HPDE6-E6E7 (cell line): Measurements from ENCODE around the gene ADAMTS13.
"Not testable (repeated sequence)": the region's sequence is repeated elsewhere in the genome, so short reads cannot be mapped to it uniquely, and the experiment has no call there.

Experiments used
- DNase-seq: peaks from one replicate; pipeline ENCODE4 v3.0.0; 2011; ENCODE audit warnings: missing footprints; ENCODE audit errors: extremely low spot score

ADAMTS13 gene

GRCh38 chr9:133421615-133422542 lies at the start of gene ADAMTS13:
Gene ADAMTS13 (plus strand): TSS chr9:133422367. CDS start chr9:133422444, 77 bp downstream.
- DNase-seq, result no peak

- DNase-seq, result no peak
These were observed 47.5 kb upstream of the ADAMTS13 start for GRCh38 chr9:133374612-133375115.

DNA sequence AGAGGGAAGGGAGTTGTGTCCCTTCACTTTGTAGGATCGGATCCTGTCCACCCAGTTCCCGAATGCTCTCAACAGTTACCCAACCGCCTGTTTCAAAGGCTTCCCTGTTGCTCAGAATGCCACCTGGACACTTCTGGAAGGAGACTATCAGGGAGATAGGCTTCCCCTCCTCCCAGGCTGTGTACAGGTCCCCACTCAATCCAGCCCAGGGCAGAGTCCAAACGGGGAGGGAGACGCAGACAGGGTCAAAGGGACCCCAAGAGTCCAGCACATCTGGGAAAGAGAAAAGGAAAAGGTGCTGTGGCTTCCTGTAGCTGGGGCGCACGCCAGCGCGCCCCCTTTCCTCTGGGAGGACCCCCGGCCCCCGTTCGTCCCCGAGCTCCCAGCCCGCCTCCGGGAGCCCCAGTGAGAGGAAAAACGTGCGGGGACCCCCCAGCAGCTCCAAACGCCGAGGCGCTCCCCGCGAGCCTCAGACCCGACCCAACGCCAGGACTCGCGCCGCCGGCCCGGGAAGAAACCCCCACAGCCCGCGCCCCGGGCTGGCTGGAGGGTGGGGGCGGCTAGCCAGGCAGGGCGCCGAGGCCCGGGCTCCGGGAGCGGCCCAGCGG lies 46.9 kb upstream of the ADAMTS13 start:
- peak; percentile 35 for DNase-seq

DNA sequence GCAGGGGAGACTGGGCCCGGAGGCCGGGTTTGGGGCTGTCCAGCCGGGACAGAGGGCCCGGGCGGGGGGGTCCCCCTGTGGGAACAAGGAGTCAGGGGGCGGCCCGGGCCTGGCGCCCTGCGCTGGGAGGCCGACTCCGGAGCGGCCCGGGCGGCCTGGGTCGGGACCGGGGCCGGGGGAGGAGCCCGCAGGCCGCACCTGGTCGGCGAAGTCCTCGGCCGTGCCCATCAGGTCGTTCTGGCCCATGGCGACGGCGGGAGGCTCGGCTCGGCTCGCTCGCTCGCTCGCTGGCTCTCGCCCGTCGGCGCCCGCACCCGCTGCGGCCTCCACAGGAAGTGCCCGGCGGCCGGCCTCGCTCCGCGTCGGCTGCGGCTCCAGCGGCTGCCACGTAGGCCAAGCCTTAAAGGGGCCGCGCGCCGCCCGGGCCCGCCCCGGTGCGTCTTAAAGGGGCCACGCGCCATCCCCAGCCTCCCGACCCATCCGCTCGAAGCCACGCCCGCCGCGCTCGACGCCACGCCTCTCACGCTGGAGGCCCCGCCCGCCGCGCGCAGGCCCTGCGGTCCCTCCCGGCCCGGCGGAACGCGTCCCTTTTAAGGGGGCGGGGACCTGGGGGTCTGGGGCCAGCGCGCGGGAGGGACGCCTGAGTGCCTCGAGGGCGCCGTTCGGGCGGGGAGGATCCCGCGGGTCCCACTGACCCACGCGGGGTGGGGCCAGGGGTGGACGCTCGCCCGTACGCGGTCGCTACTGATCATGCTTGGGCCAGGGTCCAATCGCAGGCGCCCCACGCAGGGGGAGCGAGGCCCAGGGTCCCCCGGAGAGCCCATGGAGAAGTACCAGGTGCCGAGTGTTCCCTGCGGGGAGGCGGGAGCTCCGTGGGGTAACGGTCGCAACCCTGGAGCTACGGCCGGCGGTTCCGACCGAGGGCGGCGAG lies 46.2 kb upstream of the ADAMTS13 start, which contains the start of the genes STKLD1 and SURF4:
STKLD1 (plus strand) TSS at position 643 of the 931 bp plus-strand sequence; CDS start at position 751, 108 bp downstream.
SURF4 (minus strand) TSS at position 337 of the 931 bp plus-strand sequence; CDS start at position 246, 91 bp downstream.
- DNase-seq, result peak; percentile 99

DNA sequence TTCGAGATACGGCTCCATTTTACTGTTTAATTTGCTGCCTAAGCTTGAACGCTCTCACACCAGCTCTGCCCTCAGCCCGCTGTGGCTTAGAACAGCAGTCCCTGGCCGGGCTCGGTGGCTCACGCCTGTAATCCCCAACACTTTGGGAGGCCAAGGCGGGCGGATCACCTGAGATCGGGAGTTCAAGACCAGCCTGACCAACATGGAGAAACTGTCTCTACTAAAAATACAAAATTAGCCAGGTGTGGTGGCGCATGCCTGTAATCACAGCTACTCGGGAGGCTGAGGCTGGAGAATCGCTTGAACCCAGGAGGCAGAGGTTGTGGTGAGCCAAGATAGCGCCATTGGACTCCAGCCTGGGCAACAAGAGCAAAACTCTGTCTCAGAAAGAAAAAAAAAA lies 44.9 kb upstream of the ADAMTS13 start:
- not testable (repeated sequence) for DNase-seq

GRCh38 chr9:133377721-133378216 lies 44.4 kb upstream of the ADAMTS13 start:
- no peak for DNase-seq

- no peak for DNase-seq
These were observed 43.7 kb upstream of the ADAMTS13 start for GRCh38 chr9:133378408-133378962.

DNA sequence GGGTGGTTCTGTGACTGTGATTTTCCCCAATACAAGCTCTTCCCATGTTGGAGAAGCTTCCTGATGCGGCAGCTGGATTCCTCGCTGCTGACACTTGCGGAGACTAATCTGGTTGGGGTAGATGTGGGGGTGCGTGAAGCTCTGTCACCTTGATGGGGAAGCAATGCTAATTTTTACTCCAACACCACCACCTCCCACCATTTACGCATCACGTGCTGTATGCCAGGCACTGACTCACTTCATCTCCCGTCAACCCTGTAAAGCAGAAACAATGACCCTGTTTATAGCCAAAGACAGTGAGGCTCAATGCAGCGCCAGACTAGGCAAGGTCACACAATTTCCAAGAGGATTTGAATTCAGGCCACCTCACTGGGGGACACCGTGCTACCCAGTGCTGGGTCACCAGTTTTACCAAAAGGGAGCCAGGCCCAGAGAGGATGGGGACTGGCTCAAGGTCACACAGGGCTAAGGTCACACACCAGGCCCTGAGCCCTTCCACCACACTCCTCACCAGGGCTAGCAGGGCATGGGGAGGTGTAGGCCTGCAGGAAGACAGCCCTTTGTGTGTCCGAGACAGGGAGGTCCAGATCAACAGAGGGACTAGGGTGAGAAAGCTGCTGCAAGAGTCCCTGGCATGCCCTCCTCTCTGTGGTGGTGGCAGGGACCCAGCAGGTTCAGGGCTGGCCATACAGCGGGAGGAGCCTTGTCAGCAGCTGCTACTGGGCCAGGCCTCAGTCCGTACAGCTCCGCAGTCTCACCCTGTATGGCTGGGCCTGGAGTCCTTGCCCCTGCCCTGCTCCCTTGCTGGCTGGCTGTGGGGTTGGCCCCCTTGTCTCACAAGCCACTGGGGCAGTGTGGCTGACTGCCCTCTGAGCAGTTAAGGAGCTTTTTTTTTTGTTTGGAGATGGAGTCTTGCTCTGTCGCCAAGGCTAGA lies 42.7 kb upstream of the ADAMTS13 start:
- no peak for DNase-seq

GRCh38 chr9:133380734-133381133 lies 41.4 kb upstream of the ADAMTS13 start:
- DNase-seq, result no peak

DNA sequence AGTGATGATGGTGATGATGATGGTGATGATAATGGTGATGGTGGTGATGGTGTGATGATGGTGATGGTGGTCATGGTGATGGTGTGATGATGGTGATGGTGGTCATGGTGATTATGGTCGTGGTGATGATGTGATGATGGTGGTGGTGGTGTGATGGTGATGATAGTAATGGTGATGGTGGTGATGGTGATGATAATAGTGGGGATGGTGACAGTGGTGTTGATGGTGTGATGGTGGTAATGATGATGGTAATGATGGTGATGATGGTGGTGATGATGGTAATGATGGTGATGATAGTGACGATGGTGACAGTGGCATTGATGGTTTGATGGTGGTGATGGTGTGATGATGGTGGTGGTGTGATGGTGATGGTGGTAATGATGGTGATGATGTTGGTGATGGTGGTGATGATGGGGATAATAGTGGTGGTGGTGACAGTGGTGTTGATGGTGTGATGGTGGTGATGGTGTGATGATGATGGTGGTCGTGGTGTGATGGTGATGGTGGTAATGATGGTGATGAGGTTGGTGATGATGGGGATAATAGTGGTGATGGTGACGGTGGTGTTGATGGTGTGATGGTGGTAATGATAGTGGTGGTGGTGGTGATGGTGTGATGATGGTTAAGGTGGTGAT lies 39.5 kb upstream of the ADAMTS13 start:
- DNase-seq, result no peak

- DNase-seq, result no peak
These were observed 38.7 kb upstream of the ADAMTS13 start for GRCh38 chr9:133383438-133383837.

DNA sequence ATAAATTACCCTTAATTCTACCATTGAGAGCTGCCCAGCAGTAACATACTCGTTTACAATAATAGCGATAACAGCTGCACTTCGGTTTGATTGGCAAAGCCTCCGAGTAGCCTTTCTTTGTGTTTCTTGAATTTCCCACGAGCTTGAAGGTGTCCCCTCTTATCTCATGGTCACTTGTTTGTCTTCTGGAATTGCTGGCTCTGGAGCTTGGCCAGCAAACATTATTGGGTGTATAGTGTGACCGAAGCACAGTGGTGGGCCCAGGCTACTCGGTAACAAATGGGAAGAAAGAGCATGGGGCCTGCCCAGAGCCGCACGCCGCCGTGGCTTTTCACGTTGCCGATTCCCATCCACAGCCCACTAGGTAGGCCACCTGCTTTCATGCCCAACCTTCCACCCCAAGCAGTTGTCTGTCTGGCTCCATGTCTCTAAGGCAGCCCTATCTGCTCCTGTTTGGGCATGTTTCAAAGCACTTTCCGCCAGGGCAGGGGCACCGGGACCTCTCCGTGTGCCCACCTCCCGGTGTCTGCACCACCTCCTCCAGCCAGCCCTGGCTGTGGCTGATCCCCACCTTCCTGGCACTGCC lies 37.3 kb upstream of the ADAMTS13 start:
- DNase-seq, result no peak

GRCh38 chr9:133385452-133385851 lies 36.7 kb upstream of the ADAMTS13 start:
- DNase-seq, result no peak

DNA sequence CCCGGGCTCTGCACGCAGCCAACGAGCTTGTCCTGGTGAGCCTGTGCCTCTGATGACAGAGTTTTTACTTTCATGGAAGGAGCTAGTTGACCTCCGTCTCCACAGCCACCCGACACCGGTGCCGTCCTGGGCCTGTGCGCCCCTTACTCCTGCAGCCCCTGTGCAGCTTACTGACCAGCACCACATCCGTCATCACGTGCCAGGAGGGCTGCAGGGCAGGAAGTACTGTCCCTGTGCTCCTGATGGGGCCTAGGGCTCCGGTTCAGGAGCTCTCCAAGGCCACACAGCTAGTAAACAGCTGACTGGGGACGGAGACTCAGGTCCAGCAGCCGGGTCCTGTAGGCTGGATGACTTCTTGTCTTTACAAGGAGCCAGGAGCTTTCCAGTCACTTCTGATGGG lies 35.8 kb upstream of the ADAMTS13 start:
- no peak for DNase-seq

DNA sequence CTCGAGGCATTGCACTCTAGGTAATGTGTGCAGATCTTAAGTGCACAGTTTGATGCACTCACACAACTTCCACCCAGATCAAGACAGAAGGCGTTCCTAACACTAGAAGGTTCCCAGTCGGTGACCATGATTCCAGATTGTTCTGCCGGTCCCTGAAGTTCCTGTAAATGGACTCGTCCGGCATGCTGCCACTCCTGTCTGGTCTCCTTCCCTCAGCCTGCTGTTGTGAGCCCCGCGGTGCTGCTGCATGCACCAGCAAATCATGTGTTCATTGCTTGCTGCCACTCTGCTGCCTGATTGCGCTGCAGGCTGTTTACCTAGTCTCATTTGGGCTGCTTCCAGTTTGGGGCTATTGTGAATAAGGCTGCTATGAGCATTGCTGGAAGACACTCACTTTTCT lies 34.5 kb upstream of the ADAMTS13 start:
- DNase-seq, result peak; percentile 51

DNA sequence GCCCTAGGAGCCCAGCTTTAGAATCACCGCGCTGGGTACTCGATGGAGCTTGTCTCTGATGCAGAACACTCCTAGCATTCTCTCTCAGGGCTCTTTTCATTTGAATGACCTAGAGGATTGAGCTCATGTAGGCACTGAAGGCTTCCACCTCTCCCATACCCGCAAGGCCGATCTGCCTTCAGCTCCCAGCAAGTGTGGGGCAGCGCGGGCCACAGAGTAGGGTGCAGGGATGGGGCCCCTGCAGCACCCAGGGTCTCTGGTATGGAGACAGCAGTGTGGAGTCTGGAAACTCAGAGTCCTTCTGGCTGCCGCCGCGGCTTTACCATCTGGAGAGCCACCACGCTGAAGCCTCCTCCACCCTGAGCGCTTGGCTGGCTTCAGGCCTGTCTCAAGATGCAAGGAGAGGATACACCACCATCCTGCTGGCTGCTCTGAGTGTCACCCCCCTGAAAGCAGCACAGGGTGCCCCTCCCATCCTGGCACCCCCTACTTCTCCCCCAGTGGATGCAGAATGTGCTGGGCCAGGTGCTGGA lies 33.1 kb upstream of the ADAMTS13 start:
- no peak for DNase-seq

DNA sequence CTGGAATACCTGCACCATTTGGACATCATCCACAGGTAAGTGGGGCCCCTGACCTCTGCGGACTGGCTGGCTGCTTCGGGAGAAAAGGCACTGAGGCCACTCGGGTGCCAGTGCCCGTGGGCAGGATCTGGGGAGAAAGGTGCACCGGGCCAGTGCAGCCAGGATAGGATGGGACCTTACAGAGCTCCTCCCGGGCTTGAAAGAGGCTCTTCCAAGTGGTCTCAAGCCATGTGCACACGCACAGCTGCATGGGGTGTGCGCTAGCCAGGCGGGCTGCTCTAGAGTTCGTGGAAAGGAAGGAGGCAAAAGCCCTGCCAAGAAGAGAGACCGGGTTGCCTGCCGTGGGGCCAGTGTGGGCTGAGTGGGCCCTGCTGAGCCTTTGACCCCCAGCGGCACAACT lies 32.6 kb upstream of the ADAMTS13 start:
- DNase-seq, result no peak

GRCh38 chr9:133390713-133391112 lies 31.5 kb upstream of the ADAMTS13 start:
- DNase-seq, result no peak

- DNase-seq, result not testable (repeated sequence)
These were observed 30.7 kb upstream of the ADAMTS13 start for GRCh38 chr9:133391449-133391848.
